HG03457 (cell line): ENCODE measurements around the gene RASAL2.
A peak's percentile ranks its signal among the peaks of the same experiment; 100 is the strongest.
"Not testable (repeated sequence)": the region's sequence is repeated elsewhere in the genome, so short reads cannot be mapped to it uniquely, and the experiment has no call there.

Source experiments
- ATAC-seq: cut with Tn5 transposase; IDR thresholded peaks from one replicate; pipeline ENCODE4 v1.9.1; 2021; ENCODE audit warnings: moderate number of reproducible peaks; ENCODE audit not compliant: unreplicated experiment

The RASAL2 gene

GRCh38 chr1:178273707-178274410 lies 180.0 kb downstream of the RASAL2 start:
- ATAC-seq, result no peak

DNA sequence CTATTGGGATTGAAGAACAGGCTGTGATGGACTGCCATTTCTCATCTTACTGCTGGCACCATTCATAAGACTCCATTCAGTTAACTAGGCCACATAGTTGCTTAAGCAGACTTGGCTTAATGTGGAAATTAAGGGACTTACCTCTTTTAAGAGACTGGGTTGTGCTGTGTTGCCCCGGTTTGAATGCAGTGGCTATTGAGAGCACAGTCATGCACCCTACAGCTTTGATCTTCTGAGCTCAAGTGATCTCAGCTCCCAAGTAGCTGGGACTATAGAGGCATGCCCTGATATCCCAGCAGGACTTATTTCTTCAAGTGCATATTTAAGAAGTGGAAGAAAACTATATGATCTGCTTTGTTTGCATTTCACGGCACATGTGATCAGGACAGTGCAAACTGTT lies 181.1 kb downstream of the RASAL2 start:
- no peak for ATAC-seq

DNA sequence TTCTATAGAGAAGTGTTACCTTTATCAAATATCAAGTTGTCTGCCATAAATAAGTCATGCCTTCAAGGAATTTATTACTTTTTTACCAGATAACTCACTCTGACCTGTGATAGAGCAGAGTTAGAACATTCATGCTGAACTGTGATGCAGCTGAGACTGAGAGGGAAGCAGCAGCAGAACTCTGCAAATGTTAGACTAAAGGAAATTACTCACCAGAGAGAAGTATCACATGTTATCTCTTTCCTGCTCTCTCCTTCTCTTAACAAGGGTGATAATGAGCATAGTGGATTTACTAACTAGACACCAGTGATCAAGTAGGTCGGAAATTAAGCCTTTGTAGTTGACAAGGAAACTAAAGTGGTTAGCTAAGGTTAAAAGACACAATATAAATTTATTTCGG lies 181.6 kb downstream of the RASAL2 start:
- no peak for ATAC-seq

GRCh38 chr1:178277793-178278530 lies 184.1 kb downstream of the RASAL2 start:
- no peak for ATAC-seq

GRCh38 chr1:178278916-178279686 lies 185.2 kb downstream of the RASAL2 start:
- no peak for ATAC-seq

GRCh38 chr1:178282949-178283367 lies 189.1 kb downstream of the RASAL2 start:
- ATAC-seq, result no peak

- no peak for ATAC-seq
Measured at GRCh38 chr1:178283409-178283808, 189.5 kb downstream of the RASAL2 start.

DNA sequence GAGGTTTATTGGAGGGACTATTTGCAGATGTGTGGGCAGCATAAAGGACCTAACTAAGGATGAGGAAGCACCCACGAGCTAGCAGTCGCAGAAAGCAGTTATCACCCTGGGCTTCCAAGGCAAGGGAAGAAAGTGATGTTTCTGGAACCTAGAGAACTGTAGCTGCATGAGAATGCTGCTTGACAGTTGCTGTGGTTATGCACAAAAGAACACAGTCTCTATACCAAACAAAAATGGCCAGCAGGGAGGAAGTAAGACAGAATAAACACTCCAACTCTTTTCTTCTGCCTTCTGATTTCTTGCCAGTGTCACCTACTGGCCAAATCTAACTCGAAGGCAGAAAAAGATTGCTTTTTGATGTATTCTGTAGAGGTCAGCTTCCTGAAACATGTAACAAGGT lies 190.2 kb downstream of the RASAL2 start:
- ATAC-seq, result no peak

- ATAC-seq, result no peak
Measured at GRCh38 chr1:178291166-178291565, 197.3 kb downstream of the RASAL2 start.

DNA sequence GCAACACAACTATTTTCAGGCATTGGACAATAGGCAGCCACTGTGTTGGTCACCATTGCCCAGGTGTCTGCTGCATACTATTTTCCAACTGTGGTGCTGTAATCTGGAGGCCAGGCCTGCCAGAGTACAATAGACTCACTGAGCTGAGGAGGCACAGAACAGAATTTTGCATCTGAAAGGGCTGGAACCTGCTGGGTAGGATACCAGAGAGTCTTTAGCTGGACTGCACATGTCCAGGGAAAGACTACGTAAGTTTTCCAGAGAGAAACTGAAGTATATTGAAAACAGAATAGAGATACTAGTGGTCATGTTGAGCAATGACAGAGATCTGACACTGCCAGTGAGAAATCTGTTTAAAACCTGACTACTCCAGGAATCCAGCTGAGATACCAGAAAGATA lies 200.8 kb downstream of the RASAL2 start:
- ATAC-seq, result no peak

- ATAC-seq, result no peak
Measured at GRCh38 chr1:178300352-178300699, 206.4 kb downstream of the RASAL2 start.

- no peak for ATAC-seq
Measured at GRCh38 chr1:178301141-178301540, 207.2 kb downstream of the RASAL2 start.

GRCh38 chr1:178307264-178307663 lies 213.4 kb downstream of the RASAL2 start:
- ATAC-seq, result no peak

- ATAC-seq, result no peak
Measured at GRCh38 chr1:178308438-178308837, 214.5 kb downstream of the RASAL2 start.

GRCh38 chr1:178310685-178311105 lies 216.8 kb downstream of the RASAL2 start:
- peak; percentile 83 for ATAC-seq

DNA sequence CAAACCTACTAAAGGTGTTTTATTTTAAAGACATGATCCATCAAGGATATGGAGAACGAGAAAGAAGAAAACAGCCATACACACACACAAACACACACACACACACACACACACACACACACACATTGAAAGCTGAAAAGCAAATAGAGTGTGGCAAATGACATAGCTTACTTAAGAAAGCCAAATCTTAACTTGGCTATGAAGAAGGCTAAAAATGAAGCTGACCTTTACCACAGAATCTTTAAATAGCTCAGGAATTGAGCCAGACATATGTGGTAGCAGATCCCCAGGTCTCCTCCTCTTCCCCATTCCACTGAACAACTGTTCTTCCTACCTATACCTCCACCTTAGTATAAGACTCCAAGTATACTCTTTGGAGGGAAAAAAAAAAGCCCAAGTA lies 217.3 kb downstream of the RASAL2 start:
- ATAC-seq, result no peak

DNA sequence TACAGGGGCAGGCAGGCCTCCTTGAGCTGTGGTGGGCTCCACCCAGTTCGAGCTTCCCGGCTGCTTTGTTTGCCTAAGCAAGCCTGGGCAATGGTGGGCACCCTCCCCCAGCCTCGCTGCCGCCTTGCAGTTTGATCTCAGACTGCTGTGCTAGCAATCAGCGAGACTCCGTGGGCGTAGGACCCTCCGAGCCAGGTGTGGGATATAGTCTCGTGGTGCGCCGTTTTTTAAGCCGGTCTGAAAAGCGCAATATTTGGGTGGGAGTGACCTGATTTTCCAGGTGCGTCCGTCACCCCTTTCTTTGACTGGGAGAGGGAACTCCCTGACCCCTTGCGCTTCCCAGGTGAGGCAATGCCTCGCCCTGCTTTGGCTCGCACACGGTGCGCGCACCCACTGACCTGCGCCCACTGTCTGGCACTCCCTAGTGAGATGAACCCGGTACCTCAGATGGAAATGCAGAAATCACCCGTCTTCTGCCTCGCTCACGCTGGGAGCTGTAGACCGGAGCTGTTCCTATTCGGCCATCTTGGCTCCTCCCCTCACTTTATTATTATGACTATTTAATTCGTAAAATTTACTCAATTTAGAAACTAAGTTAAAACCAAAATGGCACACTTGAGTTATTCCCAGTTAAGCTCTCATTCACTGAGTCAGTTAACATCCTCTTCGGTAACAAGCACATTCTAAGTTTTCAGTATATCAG lies 226.5 kb downstream of the RASAL2 start:
- ATAC-seq, result not testable (repeated sequence)

DNA sequence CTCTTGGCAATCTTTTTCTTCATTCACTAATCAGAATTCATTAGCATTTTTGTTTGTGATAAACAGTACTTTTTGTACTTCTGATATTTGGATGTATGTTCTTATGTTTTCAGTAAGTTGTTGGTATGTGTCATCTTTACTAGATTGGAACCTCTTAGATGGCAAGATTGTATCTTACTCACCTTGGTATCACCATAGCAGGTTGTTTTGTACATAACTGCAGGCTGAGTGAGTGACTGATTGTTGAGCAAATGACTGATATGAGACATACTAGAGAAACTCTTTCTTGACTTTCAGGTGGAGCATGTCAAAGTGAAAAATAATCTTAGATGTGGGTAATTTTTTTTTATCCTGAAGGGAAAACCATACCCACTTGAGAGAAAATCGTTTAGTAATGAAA lies 229.2 kb downstream of the RASAL2 start:
- no peak for ATAC-seq

- ATAC-seq, result no peak
Measured at GRCh38 chr1:178324003-178324402, 230.1 kb downstream of the RASAL2 start.

DNA sequence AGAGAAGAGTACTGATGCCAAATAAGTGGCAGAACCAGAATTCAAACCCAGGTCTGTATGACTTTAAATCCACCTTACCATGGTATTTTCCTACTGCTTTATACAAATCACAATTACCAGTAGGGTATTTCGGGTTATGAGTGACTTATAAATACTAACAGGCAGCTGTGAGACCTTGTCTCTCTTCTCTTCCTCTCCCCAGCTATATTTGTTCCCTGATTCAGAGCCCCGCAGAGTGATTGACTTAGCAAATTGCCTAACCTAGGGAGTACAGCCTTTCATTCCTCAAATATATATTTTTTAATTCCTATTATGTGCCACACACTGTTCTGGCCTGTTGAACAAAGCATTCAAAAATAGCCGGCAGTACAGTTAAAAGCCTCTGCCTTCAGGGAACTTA lies 234.8 kb downstream of the RASAL2 start:
- no peak for ATAC-seq

- ATAC-seq, result no peak
Measured at GRCh38 chr1:178330153-178330552, 236.2 kb downstream of the RASAL2 start.
